ENCODE data around the gene GALNT9. TPM values are rescaled to one million over a fixed set of nuclear protein-coding genes. Genes with fewer than 3 reads are reported as not detected.

GALNT9 gene
- total RNA-seq, 1 donor, result not detected

DNA sequence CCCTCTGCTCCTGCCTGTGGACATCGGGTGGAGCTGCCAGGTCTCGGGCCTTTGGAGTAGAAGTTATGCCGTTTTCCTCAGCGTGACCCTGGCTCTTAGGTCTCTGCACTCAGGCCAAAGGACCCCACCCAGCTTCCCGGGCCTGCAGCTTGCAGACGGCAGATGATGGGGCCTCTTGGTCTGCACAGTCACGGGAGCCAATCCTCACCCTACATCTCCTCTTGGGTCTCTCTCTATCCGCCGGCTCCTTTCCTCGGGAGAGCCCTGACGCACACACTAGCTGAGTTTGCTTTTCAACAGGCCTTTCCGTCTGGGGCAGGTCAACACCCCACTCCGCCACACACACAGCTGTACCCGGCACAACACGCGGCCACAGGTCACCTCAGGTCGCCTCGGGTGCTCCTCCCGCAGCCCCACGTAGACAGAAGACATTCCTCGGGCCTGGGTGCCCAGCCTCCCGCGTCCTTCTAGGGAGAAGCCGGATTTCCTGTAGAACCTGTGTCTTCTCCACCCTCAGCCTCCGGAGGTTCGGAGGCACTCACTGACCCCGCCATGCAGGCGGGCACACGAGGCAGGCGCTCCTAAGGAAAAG lies 9.9 kb downstream of the GALNT9 start:
- DNase-seq (ENCODE audit: low read depth), result no peak
- TF ChIP-seq, protein P1, sequence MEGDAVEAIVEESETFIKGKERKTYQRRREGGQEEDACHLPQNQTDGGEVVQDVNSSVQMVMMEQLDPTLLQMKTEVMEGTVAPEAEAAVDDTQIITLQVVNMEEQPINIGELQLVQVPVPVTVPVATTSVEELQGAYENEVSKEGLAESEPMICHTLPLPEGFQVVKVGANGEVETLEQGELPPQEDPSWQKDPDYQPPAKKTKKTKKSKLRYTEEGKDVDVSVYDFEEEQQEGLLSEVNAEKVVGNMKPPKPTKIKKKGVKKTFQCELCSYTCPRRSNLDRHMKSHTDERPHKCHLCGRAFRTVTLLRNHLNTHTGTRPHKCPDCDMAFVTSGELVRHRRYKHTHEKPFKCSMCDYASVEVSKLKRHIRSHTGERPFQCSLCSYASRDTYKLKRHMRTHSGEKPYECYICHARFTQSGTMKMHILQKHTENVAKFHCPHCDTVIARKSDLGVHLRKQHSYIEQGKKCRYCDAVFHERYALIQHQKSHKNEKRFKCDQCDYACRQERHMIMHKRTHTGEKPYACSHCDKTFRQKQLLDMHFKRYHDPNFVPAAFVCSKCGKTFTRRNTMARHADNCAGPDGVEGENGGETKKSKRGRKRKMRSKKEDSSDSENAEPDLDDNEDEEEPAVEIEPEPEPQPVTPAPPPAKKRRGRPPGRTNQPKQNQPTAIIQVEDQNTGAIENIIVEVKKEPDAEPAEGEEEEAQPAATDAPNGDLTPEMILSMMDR (IDR thresholded peaks at IDR 0.05; ENCODE audit: insufficient read depth, low read depth, low read length), result no peak
- no peak overlapping the region for H3K4me3 ChIP-seq (ENCODE audit: low read depth, low read length)

DNA sequence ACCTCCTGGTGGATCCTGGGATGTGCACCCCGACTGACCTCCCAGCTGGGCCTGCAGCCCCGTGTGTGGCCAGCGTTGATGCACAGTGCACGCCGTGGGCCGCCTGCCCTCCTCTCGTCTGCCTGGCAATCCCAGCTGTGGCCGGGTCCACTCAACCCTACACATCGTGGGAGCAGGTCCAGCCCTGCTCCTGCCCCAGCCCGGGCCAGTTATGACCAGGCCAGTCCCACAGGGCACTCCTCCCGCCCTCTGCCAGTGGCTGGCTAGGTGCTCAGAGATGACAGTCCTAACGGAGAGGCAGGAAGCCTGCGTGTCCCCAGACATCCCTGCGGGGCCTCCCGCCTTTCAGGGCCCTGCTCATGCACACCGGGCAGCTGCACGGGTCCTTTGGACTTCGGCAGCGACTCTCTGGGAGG lies 10.8 kb downstream of the GALNT9 start:
- DNase-seq (ENCODE audit: low read depth), result no peak
- no peak overlapping the region for H3K4me3 ChIP-seq (ENCODE audit: low read depth, low read length)
- TF ChIP-seq, protein P1 (IDR thresholded peaks at IDR 0.05; ENCODE audit: insufficient read depth, low read depth, low read length), result no peak

DNA sequence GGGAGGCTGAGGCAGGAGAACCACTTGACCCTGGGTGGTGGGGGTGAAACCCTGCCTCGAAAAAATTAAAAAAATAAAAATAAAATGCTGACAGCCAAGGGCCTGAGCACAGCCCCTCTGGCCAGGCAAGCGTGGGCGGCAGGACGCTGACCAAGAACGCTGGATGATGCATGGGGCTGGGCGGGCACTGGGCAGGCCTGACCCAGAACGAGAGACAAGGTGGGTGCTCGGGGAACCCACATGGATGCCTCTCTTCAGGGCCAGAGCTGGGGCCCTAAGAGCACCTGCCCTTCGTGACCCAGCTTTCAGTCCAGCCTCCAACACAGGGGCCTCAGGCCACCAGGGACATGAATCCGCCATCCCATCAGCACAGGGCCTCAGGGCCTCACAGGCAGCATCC lies 11.3 kb downstream of the GALNT9 start:
- TF ChIP-seq, protein P1 (IDR thresholded peaks at IDR 0.05; ENCODE audit: insufficient read depth, low read depth, low read length), result no peak
- DNase-seq (ENCODE audit: low read depth), result no peak
- no peak overlapping the region for H3K4me3 ChIP-seq (ENCODE audit: low read depth, low read length)

DNA sequence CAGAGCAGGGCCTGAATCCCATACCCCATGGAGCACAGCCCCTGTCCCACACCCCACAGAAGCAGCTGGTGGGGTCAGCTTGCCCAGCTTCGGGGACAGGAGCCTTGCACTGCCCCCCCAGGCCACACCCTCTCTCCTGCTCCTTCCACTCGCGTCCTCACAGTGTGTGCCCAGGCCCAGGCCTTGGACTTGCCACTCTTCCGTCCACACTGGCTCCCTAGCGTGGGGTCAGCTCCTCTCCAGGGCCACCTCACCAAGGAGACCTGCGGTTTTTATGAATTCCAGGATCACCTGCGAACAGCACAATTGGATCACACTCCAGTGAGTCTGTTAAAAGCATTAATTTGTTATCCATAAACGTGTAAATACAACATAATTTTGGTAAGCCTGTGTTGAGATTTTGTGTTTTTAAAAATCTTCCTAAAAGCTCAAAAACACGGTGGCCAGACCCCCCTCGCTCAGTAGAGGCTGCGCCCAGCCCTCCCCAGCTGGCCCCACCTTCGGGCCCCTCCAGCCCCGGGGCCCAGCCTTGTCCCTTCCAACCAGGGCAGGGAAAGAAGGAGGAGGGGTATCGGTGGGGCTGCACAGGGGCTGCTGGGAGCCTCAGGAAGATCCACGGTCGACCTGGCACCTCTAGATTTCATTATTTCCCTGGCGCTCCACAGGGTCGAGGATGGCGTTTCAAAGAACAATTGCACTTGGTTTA lies 12.0 kb downstream of the GALNT9 start:
- DNase-seq (ENCODE audit: low read depth), result no peak
- no peak overlapping the region for H3K4me3 ChIP-seq (ENCODE audit: low read depth, low read length)
- TF ChIP-seq, protein P1 (IDR thresholded peaks at IDR 0.05; ENCODE audit: insufficient read depth, low read depth, low read length), result no peak

DNA sequence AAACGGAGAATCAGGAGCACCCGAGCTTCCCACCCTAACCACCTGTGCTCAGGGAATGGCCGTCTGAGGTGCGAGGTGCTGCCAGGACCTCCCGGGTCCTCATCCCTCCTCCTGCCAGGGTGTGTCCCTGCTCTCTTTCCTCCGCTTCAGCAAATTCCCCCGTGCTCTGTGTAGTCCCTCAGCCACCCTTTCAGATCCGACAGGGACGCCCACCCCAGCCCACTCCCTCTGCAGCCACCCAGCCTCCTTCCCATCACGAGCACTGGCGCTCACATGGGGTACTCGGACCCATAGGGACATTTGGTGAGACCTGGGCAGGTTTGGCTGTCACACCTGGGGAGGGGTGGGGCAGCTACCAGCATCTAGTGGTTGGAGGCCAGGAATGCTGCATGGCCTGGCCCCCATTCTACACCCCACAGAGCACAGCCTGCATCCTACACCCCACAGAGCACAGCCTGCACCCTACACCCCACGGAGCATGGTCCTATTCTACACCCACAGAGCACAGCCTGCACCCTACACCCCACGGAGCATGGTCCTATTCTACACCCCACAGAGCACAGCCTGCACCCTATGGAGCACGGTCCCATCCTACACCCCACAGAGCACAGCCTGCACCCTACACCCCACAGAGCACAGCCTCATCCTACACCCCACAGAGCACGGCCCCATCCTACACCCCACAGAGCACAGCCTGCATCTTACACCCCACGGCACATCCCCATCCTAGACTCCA lies 12.7 kb downstream of the GALNT9 start:
- TF ChIP-seq, protein P1 (IDR thresholded peaks at IDR 0.05; ENCODE audit: insufficient read depth, low read depth, low read length), result no peak
- H3K4me3 ChIP-seq (ENCODE audit: low read depth, low read length), result no peak overlapping the region
- no peak for DNase-seq (ENCODE audit: low read depth)

DNA sequence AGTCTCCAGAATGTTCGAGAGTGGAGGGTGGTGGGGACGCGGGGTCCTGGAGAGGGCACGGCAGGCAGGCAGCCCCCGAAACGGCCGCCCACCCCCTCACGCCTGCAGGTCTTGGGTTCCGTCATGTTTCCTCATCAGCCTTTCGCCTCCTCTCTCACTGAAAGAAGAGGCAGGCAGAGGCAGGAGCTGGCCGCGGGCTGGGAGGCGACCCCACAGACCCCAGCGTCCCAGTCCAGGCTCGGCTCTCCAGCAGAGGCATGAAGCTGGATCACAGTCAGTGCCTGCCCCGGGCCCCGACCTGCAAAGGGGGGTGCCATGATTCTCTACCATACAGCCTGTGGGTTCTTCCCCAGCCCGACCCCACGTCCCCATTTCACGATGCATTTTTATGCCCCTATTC lies 13.4 kb downstream of the GALNT9 start:
- H3K4me3 ChIP-seq (ENCODE audit: low read depth, low read length), result no peak overlapping the region
- DNase-seq (ENCODE audit: low read depth), result no peak
- TF ChIP-seq, protein P1 (IDR thresholded peaks at IDR 0.05; ENCODE audit: insufficient read depth, low read depth, low read length), result no peak
